Stimulated activated CD8-positive, alpha-beta memory T cell treated with anti-CD3 and anti-CD28 coated beads, Interleukin-2, amount 100 ng/mL, for 48 hours (primary cell): ENCODE data around the gene PRIMPOL.
A peak's percentile ranks its signal among the peaks of the same experiment; 100 is the strongest.
"Not testable (repeated sequence)": the region's sequence is repeated elsewhere in the genome, so short reads cannot be mapped to it uniquely, and the experiment has no call there.

Source experiments
- DNase-seq, 2 donors: peaks; one replicate each; pipeline ENCODE4 v3.0.0-alpha.2; 2020; ENCODE audit warnings: low read depth in 2 of 2

The PRIMPOL gene

GRCh38 chr4:184636897-184637296 lies 12.6 kb upstream of the PRIMPOL start:
- no peak for DNase-seq

DNA sequence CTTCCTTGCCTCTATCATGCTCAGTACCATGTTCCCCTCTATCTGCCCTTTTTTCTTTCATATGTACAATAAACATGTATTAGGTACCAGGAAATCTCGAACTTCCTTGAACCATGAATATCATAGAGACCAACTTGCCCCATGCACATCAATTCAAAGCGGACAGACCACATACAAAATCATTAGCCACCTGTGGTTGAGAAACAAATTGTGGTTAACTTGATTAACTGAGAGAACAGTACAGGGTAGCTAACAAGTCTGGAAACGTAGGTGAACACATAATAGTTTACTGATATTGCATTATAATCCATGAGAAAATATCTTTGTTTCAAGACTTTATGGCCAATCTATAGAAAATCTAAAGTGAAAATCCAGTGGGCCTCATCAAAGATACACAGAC lies 8.5 kb upstream of the PRIMPOL start:
- no peak for DNase-seq

GRCh38 chr4:184641451-184641850 lies 8.1 kb upstream of the PRIMPOL start:
- DNase-seq, result no peak

- DNase-seq, result no peak
Observed at GRCh38 chr4:184643731-184644130, 5.8 kb upstream of the PRIMPOL start.

GRCh38 chr4:184644553-184645307 lies 4.8 kb upstream of the PRIMPOL start:
- no peak for DNase-seq

DNA sequence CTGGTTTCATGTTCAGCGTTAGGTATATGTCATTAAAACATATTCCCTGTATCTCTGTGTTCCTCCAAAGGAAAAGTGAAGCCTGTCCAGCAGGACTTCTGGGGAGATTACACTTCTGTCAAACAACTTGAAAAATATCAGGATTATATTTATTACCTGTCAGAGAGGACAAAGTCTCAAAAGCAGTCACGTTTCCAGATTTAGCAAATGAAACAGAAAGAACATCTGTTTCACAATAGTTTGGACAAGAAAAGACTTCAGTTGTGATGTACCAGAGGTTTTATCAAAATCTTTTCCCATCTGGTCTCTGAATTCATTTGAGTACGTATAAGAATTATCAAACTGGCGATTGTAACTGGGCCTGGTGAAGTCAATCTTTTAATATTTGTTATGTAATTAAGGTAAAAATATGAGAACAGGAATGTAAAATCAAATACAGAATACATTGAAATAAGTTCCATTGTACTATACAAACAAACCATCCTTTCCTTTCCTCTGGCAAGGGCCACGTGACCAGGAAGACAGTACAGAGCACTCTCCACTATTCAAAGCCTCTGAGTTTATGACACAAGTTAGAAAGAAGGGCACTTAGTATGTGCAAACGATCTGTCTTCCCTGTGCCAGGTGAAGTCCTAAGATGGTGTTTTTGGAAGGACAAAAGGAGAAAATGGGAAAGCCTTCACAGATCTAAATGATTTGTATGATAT lies 3.5 kb upstream of the PRIMPOL start:
- DNase-seq, result no peak

DNA sequence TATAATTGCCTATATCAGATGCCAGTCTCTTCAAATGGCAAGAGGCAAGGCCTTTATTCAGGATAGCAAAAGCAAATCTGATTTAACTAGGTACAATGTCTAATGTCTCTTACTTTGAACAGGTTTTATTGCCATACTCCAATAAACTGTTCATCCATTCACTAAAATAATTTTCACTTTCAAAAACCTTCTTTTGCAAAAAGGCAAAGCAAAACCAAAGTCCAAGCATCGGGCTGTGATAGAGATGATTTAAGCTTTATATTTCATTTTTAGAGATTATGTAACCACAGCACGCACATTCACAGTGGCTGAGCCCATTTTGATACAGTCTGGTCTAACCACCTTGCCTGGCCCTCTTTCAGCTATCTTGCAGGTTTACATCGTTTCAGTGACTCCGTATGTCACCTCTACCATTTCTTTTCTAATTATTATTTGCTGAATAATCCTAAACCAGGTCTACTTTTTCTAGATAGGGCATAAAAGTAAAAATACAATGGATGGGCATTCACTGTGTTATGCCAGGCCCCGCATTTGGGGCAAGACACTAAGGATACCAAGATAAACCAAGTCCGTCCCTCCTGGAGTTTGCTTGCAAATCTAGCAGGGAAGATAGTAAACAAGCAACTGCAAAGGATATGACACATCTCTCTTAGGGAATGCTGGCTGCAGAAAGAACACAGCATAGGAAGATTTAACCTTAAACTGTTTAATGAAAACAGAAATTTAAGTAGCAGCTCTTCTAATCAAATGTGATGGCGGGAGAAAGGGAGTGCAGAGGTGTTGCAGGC lies 2.1 kb upstream of the PRIMPOL start:
- DNase-seq, result no peak

DNA sequence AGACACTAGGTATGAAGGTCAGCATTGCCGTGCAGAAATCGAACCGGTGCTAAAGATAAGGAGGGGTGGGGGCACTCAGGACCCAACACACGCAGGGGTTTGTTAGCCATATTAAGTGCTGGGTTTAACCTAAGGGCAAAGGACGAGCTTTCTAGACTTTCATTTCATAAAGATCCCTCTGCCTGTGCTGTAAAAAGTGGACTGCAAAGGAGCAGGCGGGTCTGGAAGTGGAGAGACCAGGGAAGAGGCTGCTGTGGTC lies 1.6 kb upstream of the PRIMPOL start:
- DNase-seq, result no peak

- DNase-seq, result peak; percentile 27 to 32
Observed at GRCh38 chr4:184648313-184649025, 1.1 kb upstream of the PRIMPOL start.

DNA sequence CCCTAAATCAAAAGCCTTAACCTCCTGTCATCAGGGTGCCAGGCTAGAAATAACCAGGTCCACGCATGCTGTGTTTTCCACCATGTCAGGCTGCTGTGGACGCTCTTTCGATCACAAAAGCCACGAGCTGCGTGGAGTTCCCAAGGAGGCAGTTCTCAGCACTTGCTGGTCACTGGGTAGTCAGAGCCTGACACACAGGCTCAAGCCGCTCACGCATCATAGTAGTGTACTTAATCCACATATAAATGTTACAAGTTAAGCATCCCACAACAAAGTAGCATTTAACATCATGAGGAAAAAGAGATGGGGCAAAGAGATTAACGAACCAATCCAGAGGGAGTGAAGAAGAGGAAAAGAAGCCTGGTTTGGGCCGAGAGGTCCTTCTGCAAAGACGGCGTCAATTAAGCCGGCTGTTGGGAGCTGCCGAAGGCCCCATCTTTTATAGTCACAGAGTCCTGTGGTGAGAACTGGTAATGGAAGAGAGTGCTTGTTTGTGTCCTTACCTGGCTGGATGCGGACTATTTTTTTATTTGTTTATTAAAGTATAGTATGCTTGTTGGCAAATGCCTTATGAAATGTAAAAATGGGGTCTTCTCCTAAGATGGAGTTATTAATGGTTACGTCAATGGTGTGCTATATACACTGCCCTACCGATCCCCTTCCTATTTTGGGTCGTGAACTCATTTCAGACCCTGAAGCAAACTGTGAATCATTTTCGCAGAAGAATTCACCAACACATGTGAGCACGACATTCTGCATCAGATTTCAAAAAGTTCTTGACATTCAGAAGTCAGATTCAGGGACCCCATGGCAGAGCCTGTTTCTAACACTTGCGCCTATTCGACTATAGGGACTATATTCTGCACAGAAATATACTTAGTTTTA lies 675 bp downstream of the PRIMPOL start:
- DNase-seq, result no peak

GRCh38 chr4:184651899-184652298 lies 2.4 kb downstream of the PRIMPOL start:
- DNase-seq, result no peak

- DNase-seq, result not testable (repeated sequence)
Observed at GRCh38 chr4:184652681-184653080, 3.1 kb downstream of the PRIMPOL start.

- no peak for DNase-seq
Observed at GRCh38 chr4:184653650-184654049, 4.1 kb downstream of the PRIMPOL start.

GRCh38 chr4:184655889-184656869 lies 6.6 kb downstream of the PRIMPOL start:
- no peak for DNase-seq

DNA sequence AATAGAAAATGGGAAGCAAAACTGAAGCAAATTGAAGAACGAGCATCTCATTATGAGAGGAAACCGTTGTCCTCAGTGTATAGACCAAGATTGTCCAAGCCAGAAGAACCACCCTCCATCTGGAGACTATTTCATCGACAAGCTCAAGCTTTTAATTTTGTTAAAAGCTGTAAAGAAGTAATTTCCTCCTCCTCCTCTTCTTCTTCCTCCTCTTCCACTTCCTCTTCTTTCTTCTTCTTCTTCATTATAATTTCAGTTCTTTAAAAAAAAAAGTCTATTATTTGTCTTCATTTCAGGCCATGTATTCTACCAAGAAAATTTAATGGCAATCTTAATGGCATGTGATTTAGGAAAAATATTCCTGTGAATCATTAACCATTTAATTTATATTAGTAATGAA lies 7.6 kb downstream of the PRIMPOL start:
- DNase-seq, result no peak

- DNase-seq, result not testable (repeated sequence)
Observed at GRCh38 chr4:184657820-184658219, 8.3 kb downstream of the PRIMPOL start.

DNA sequence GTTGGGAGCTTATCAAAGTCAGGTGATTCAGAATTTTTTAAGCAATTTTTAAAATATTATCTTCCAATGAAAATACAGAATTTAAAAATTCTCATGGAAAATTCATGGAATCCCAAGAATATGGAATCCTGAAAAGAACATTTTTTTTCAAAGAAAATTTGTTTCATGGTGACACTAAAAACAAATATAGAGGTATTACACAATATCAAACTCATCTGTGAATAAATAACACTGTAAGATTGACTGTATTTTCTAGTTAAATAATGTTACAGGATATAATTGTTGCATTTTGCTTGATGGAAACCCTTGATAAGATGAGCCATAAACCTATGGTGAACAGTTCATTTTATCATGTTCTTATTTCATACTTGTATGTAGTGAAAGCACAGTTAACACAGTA lies 11.4 kb downstream of the PRIMPOL start:
- DNase-seq, result no peak

GRCh38 chr4:184662236-184662635 lies 12.7 kb downstream of the PRIMPOL start:
- no peak for DNase-seq

DNA sequence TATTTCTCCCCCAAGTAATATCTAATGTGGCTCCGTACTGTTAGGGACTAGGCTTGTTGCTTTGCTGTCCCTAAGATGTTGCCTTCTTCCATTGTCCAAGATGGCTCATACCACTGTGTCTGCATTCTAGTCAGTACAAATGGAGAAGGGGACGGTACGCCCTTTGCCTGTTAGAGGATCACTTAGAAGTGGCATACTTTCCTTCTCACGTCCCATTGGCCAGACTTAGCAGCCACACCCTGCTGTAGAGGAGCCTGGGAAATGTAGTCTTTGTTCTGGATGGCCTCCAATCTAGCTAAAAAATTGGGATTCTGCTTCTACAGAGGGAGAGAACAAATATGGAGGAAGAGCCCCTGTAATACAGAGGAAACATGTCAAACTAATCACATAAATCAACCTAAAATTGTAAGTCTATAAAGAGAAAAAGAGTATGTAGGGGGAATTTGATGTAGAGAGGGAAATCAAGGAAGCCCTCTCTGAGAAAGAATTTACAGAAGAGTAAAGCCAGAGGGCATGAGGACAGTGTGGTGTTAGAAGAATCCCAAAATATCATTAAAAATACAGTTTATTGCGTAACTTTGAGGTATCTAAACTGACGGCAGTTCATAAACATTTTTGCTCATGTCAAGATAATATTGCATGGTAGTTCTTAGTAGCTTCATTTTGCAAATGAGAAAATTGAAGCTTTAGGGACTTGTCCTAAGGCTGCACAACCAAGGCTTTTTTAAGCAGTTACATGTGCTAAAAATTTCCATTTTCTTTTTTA lies 15.1 kb downstream of the PRIMPOL start:
- DNase-seq, result no peak
